Immature natural killer cell (primary cell): Measurements from ENCODE around the gene RNASE7. TPM values are rescaled to one million over a fixed set of nuclear protein-coding genes. Genes with fewer than 3 reads are reported as not detected.
"Not testable (repeated sequence)": the region's sequence is repeated elsewhere in the genome, so short reads cannot be mapped to it uniquely, and the experiment has no call there.

Experiments used
- DNase-seq, 3 donors: peaks; one replicate each; pipeline ENCODE4 v3.0.0; 2022; ENCODE audit warnings: mixed read lengths in 1 of 3
- H3K27ac Mint-ChIP-seq, 6 donors: one replicate each; pipeline ENCODE4 v1.8.0; 2020; ENCODE audit warnings: mixed read lengths in 6 of 6, mild to moderate bottlenecking in 5 of 6, inconsistent platforms in 4 of 6, moderate library complexity in 3 of 6
- H3K27me3 Mint-ChIP-seq, 3 donors: one replicate each; pipeline ENCODE4 v1.8.0; 2020 to 2021; ENCODE audit warnings: low read depth in 3 of 3, mild to moderate bottlenecking in 3 of 3, mixed read lengths in 3 of 3, moderate library complexity in 3 of 3, inconsistent platforms in 1 of 3
- H3K36me3 Mint-ChIP-seq, 3 donors: one replicate each; pipeline ENCODE4 v1.8.0; 2020; ENCODE audit warnings: mixed read lengths in 3 of 3, inconsistent platforms in 2 of 3, mild to moderate bottlenecking in 2 of 3
- H3K4me1 Mint-ChIP-seq, 2 donors: one replicate each; pipeline ENCODE4 v1.8.0; 2020; ENCODE audit warnings: inconsistent platforms in 2 of 2, mild to moderate bottlenecking in 2 of 2, mixed read lengths in 2 of 2, moderate library complexity in 1 of 2
- H3K4me3 Mint-ChIP-seq, 5 donors: one replicate each; pipeline ENCODE4 v1.8.0; 2020; ENCODE audit warnings: mild to moderate bottlenecking in 5 of 5, mixed read lengths in 5 of 5, inconsistent platforms in 3 of 5, moderate library complexity in 3 of 5
- H3K9me3 Mint-ChIP-seq, 6 donors: one replicate each; pipeline ENCODE4 v1.8.0; 2020; ENCODE audit warnings: mild to moderate bottlenecking in 6 of 6, mixed read lengths in 6 of 6, inconsistent platforms in 4 of 6, moderate library complexity in 3 of 6
- polyA plus RNA-seq, 3 donors: library from polyadenylated mRNA; unstranded; fragments of 300-500 nt; fragmentation: Illumina TruSeq; gene quantifications; one replicate each; pipeline ENCODE4 v1.2.3, GENCODE V29; 2021

The RNASE7 gene
- polyA plus RNA-seq, 3 donors from 2014 or later = not detected

DNA sequence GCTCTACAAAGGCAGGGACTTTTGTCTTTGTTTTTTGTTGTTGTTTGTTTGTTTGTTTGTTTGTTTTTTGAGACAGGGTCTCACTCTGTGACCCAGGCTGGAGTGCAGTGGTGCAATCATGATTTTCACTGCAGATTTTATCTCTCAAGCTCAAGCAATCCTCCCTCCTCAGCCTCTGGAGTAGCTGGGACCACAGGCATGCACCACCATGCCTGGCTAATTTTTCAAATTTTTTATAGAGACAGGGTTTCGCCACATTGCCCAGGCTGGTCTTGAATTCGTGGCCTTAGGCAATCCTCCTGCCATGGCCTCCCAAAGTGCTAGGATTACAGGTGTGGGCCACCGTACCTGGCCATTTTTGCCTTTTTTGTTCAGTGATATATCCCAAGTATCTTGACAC, 1.2 kb upstream of the RNASE7 start:
- not testable (repeated sequence) for H3K36me3 Mint-ChIP-seq, H3K4me3 Mint-ChIP-seq, DNase-seq, H3K9me3 Mint-ChIP-seq, H3K27me3 Mint-ChIP-seq, H3K27ac Mint-ChIP-seq, H3K4me1 Mint-ChIP-seq

DNA sequence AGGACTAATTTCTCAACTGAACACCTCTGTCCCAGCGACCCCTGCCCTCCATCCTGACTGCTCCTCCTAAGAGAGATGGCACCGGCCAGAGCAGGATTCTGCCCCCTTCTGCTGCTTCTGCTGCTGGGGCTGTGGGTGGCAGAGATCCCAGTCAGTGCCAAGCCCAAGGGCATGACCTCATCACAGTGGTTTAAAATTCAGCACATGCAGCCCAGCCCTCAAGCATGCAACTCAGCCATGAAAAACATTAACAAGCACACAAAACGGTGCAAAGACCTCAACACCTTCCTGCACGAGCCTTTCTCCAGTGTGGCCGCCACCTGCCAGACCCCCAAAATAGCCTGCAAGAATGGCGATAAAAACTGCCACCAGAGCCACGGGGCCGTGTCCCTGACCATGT, 756 bp downstream of the RNASE7 start:
- no peaks in the 10 kb centered on the region for H3K36me3 Mint-ChIP-seq
- H3K4me1 Mint-ChIP-seq = no peaks in the 10 kb centered on the region
- H3K9me3 Mint-ChIP-seq = no peaks in the 10 kb centered on the region
- no peak for DNase-seq
- H3K27ac Mint-ChIP-seq = no peak overlapping the region
- peaks cover 4 to 6% (median 5%) of the 10 kb centered on the region in 3 donors for H3K27me3 Mint-ChIP-seq
- H3K4me3 Mint-ChIP-seq = no peak overlapping the region

DNA sequence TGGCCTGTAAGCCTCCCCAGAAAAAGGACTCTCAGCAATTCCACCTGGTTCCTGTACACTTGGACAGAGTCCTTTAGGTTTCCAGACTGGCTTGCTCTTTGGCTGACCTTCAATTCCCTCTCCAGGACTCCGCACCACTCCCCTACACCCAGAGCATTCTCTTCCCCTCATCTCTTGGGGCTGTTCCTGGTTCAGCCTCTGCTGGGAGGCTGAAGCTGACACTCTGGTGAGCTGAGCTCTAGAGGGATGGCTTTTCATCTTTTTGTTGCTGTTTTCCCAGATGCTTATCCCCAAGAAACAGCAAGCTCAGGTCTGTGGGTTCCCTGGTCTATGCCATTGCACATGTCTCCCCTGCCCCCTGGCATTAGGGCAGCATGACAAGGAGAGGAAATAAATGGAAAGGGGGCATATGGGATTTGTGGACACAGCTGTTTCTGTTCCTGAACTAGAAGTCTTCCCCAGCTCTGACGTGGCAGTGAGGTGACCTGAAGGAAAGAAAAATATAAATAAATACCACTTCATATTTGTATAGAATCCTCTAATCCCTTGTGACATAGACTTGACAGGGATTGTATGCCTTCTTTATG, 1.3 kb downstream of the RNASE7 start:
- DNase-seq = no peak
- Mint-ChIP-seq H3K4me3 (no peak overlapping the region), H3K27me3 (peaks cover 4 to 6% (median 5%) of the 10 kb centered on the region in 3 donors), H3K27ac (peak overlapping the region in 1 of 6 donors; percentile 26), H3K36me3 (no peaks in the 10 kb centered on the region), H3K9me3 (no peaks in the 10 kb centered on the region), H3K4me1 (no peaks in the 10 kb centered on the region)

DNA sequence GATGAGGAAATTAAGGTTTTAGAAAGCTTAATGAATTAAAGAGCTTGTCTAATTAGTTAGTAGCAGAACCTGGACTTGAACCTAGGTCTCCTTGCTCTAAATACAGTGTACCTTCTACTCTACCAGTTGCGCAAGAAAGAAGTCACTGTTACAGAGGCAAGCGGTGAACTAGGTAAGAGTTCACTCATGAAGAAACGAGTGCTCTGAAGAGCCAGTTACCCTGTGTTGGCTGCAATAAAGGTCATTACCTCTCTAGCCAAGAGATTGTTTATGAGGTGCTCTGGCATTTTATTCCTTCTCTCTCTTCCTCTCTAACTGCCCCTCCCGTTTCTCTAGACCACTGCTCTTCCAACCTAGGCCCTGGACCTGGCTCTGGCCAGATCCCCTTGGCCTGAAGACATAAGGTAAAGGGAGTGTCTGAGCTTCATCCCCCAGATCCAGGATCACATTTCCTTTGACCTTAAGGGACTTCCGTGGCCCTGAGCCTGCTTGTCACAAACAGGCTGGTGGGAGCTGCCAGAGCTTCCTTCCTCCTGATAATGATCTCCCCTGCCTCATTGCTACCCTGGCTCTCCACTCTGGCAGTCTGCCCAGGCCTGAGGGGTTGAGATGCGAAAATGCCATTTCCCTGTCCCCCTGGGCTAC, 1.9 kb downstream of the RNASE7 start:
- Mint-ChIP-seq H3K9me3 (no peaks in the 10 kb centered on the region), H3K36me3 (no peaks in the 10 kb centered on the region), H3K27ac (no peak overlapping the region), H3K27me3 (peaks cover 4 to 6% (median 5%) of the 10 kb centered on the region in 3 donors), H3K4me3 (no peak overlapping the region), H3K4me1 (no peaks in the 10 kb centered on the region)
- DNase-seq = no peak

DNA sequence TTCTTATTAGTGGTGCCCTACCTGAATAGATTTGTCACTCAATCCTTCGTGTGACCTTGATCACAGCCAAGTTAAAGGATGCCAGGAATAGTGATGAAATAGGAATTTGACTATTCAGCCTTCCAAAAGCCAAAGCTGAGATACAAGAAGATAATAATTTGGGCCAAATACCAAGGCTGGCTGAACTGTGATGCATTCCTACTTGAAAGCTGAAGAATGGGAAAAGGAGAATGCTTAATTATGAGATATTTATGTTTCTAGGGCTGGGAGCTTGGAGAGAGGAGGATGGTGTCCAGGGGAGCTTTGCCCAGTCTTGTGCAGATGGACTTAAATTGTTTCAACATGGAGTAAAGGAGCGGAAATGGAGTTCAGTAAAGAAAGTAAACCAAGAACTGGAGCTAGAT, 5.2 kb downstream of the RNASE7 start:
- Mint-ChIP-seq H3K27ac (no peak overlapping the region), H3K9me3 (no peaks in the 10 kb centered on the region), H3K4me3 (no peak overlapping the region), H3K4me1 (no peaks in the 10 kb centered on the region), H3K27me3 (peaks cover 3 to 6% (median 4%) of the 10 kb centered on the region in 3 donors), H3K36me3 (no peaks in the 10 kb centered on the region)
- no peak for DNase-seq

DNA sequence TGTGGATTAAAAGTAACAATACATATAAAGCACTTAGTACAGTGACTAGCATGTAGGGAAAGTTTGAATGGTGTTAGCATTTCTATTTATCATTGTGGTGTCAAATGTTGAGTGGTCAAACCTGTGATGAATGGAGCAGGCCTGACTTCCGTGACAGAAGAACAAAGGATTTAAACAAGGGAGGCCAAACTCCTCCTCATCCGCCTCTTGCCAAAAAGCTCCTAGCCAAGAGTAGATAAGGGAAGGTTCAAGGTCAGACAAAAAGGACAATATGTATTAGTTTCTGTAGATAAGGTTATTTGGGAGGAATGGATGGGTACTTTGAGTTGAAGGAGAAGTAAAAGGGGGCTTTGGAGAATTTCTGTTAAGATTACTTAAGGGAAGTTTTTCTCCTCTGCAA, 6.5 kb downstream of the RNASE7 start:
- DNase-seq = no peak
- Mint-ChIP-seq H3K27me3 (peaks cover 0 to 2% (median 2%) of the 10 kb centered on the region in 3 donors), H3K36me3 (no peaks in the 10 kb centered on the region), H3K4me1 (no peaks in the 10 kb centered on the region), H3K27ac (no peak overlapping the region), H3K4me3 (no peak overlapping the region), H3K9me3 (no peaks in the 10 kb centered on the region)

DNA sequence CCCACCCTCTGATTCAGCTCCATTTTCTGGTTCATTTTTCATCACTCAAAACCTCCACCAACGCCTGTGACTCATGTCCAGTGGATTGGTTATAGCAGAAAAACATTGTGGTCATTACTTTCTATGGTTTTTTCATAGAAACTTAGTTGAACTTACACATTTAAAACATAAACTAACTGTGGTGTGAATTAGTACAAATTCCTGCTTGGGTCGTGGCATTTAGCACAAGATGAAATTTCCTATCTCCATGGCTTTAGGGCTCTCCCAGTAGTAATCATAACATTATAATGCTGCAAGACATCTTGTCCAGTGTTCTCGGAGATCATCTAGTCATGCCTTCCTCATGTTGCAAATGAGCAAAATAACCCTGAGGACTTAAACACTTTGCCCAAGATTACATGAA, 7.1 kb downstream of the RNASE7 start:
- Mint-ChIP-seq H3K36me3 (no peaks in the 10 kb centered on the region), H3K4me3 (no peak overlapping the region), H3K27me3 (peaks cover 0 to 2% (median 2%) of the 10 kb centered on the region in 3 donors), H3K4me1 (no peaks in the 10 kb centered on the region), H3K27ac (no peak overlapping the region), H3K9me3 (no peaks in the 10 kb centered on the region)
- no peak for DNase-seq

DNA sequence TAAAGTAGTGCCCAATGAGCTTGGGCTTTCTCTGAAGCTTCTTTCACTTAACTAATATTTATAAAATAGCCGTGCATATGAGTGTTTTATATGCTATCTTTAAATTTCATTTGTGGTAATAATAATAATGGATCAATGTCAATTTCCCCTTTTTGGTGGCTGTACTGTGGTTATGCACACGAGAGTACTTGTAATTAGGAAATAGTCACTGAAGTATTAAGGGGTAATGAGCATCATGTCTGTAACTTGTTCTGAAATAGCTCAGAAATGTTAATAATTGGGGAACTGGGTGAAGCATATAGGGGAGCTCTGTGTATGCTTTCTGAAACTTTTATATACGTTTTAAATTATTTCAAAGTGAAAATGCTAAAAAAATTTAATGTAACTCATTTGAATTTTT, 8.4 kb downstream of the RNASE7 start:
- no peaks in the 10 kb centered on the region for H3K9me3 Mint-ChIP-seq
- no peak overlapping the region for H3K4me3 Mint-ChIP-seq
- H3K27me3 Mint-ChIP-seq = peaks cover 0 to 2% (median 0%) of the 10 kb centered on the region in 3 donors
- DNase-seq = no peak
- no peaks in the 10 kb centered on the region for H3K36me3 Mint-ChIP-seq
- H3K27ac Mint-ChIP-seq = no peak overlapping the region
- H3K4me1 Mint-ChIP-seq = no peaks in the 10 kb centered on the region

DNA sequence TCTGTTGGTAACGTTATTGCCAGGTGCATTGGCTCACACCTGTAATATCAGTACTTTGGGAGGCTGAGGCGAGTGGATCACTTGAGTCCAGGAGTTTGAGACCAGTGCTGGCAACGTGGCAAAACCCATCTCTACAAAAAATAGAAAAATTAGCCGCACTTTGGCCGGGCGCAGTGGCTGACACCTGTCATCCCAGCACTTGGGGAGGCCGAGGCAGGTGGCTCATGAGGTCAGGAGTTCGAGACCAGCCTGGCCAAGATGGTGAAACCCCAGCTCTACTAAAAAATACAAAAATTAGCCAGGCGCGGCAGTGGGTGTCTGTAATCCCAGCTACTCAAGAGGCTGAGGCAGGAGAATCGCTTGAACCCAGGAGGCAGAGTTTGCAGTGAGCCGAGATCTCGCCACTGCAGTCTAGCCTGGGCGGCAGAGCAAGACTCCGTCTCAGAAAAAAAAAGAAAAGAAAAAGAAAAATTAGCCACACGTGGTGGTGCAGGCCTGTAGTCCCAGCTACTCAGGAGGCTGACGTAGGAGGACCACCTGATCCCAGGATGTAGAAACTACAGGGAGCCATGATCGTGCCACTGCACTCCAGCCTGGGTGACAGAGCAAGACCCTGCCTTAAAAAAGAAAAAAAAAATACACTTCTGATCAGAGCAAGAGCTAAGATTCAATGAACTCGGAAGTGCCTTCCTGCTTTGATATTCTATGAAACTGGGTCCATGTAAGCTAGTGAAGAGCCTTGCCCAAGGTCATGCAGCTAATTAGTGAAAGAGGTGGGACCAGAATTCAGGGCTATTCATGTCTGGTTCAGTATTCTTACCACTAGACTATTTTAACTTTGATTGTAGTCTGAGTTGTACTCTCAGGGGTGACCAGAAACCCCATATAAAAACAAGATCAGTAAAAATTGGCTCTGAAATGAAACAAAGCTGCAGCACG, 11.3 kb downstream of the RNASE7 start:
- Mint-ChIP-seq H3K36me3 (no peaks in the 10 kb centered on the region), H3K4me3 (no peak overlapping the region), H3K9me3 (no peaks in the 10 kb centered on the region), H3K27ac (no peak overlapping the region), H3K27me3 (peaks cover 0 to 7% (median 2%) of the 10 kb centered on the region in 3 donors), H3K4me1 (no peaks in the 10 kb centered on the region)
- no peak for DNase-seq

DNA sequence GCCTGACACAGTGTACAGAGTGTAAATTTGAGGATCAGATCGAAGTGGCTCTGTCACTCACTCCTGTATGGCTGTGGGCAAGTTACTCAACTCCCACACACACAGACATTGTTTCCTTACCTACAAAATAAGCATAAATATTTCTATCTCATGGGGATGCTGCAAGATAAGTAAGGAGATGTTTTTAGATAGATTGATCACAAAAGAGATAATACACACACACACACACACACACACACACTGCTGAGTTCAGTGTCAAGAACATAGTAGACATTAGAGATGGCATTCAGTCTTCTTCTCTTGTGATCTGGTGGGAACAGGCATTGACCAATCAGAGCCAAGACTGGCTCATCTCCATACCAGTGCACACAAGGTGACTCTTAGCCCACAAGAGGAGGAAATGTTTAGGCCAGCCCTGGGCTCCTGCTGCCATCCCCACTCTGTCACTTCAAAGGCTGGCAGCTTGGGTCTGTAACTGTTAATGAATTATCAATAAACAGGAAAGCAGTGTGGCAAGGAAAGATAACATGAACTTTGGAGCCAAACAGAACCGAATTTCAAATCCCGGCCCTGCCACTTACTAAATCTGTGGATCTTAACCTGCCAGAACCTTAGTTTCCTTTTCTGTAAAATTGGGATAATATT, 12.1 kb downstream of the RNASE7 start:
- H3K4me1 Mint-ChIP-seq = no peaks in the 10 kb centered on the region
- no peaks in the 10 kb centered on the region for H3K9me3 Mint-ChIP-seq
- H3K4me3 Mint-ChIP-seq = no peak overlapping the region
- peaks cover 0 to 7% (median 2%) of the 10 kb centered on the region in 3 donors for H3K27me3 Mint-ChIP-seq
- H3K36me3 Mint-ChIP-seq = no peaks in the 10 kb centered on the region
- H3K27ac Mint-ChIP-seq = no peak overlapping the region
- no peak for DNase-seq

DNA sequence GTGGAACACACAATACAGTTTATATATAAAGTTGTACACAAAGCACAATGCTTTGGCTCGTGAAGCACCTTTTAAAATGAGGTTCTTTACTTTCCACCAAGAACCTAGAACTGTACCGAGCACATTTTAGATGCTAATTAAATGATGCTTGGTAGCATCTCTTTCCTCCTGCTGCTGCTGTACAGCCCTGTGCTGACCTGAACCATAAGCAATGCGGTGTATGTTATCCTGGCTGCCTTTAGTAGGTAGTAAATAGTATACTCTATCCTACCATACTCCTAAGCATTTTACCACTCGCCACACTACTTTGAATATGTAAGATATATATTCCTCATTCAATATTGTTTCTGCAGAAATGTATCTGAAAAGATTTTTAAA, 12.6 kb downstream of the RNASE7 start:
- Mint-ChIP-seq H3K27ac (no peak overlapping the region), H3K4me3 (no peak overlapping the region), H3K4me1 (no peaks in the 10 kb centered on the region), H3K9me3 (no peaks in the 10 kb centered on the region), H3K27me3 (peaks cover 0 to 7% (median 2%) of the 10 kb centered on the region in 3 donors), H3K36me3 (no peaks in the 10 kb centered on the region)
- no peak for DNase-seq

DNA sequence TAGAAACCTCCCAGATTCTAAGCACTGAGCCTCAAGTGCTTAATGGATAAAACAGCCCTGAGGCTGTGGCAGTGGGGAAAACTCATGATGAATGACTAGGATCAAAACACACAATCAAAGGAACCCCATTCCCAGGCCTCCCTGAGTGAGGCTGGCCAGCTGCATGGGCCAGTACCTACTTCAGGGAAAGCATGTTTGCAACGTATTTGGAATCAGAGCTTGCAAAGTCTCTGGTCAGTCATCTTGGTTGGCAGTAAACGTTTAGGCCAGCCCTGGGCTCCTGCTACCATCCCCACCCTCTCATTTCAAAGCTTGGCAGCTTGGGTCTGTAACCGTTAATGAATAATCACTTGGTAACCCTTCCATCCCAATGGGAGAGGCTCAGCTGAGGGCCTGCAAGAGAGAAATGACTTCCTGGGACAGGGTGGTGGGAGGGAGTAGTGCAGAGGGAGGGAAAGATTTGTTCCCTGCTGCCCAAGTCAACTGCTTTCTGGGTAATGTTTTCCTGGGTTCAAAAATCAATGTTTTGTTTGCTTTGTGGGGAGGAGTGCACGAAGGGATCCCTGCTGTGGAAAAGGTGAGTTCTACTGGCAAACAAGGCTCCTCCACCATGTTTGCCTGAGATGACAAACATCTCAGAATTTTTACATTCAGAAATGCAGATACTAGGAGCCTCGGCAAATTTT, 13.4 kb downstream of the RNASE7 start:
- no peak overlapping the region for H3K4me3 Mint-ChIP-seq
- H3K36me3 Mint-ChIP-seq = no peaks in the 10 kb centered on the region
- H3K27me3 Mint-ChIP-seq = peaks cover 0 to 7% (median 2%) of the 10 kb centered on the region in 3 donors
- H3K9me3 Mint-ChIP-seq = no peaks in the 10 kb centered on the region
- H3K27ac Mint-ChIP-seq = no peak overlapping the region
- no peak for DNase-seq
- H3K4me1 Mint-ChIP-seq = no peaks in the 10 kb centered on the region

DNA sequence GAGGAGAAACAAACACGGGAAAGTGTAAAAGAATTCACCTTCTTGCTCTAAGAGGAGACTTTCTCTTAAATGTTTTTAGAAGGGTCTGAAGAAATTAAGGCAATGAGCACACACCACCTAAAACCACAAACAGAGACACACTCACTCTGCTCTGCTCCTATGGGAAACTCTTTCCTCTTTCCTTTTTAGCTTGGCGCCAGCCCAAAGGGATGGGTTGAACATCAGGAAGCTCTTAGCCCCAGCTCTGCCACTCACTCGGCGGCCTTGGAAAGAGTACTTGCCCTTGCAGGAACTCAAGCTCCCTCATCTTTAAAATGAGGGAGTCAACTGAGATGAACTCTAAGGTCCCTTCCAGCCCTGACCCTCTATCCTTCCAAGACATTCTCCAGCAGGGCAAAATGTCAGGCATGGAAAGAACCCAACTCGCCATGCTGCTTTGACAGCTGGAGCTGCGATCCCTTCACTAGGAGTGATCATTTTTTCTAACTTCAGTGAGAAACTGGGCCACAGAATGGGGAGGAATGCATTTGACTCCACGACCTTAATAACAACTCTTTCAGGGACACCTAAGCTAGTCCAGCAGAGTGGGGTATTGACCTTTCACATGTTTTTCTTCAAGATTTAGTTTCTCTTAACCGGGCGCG, 14.5 kb downstream of the RNASE7 start:
- Mint-ChIP-seq H3K4me3 (no peak overlapping the region), H3K9me3 (no peaks in the 10 kb centered on the region), H3K27me3 (peaks cover 0 to 7% (median 2%) of the 10 kb centered on the region in 3 donors), H3K36me3 (no peaks in the 10 kb centered on the region), H3K27ac (no peak overlapping the region), H3K4me1 (no peaks in the 10 kb centered on the region)
- no peak for DNase-seq
